WI38 (cell line): ENCODE measurements around the gene PLCL2.

Source experiments
- H3K4me3 ChIP-seq: 2 replicates; pipeline ENCODE4 v1.5.1; 2011; ENCODE audit warnings: low read depth, mild to moderate bottlenecking, control low read depth, low read length
- TF ChIP-seq, protein P1 (sequence below): IDR thresholded peaks from 2 replicates; pipeline ENCODE4 v1.5.1; 2012; ENCODE audit warnings: low read depth, mild to moderate bottlenecking, control low read depth, low read length

Gene PLCL2

DNA sequence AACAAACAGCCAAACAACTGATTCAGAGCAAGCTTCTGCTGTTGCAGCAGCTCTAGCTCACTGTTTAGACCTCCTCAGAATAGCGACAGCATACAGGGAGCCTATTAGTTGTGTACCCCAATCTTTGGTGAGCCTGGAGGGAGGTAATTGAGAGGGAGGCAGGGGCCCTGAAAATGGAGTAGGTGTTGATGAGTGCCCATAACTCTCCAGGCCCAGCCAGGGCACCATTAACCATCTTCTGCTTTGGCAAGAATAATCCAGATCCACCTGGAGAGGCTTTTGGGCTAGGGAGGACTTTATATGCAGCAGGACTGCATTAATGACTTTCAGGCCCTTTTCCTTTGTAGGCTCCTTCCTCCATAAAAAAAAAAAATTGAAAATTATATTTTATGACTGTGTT is 20.9 kb downstream of the PLCL2 start:
- TF ChIP-seq, protein P1, sequence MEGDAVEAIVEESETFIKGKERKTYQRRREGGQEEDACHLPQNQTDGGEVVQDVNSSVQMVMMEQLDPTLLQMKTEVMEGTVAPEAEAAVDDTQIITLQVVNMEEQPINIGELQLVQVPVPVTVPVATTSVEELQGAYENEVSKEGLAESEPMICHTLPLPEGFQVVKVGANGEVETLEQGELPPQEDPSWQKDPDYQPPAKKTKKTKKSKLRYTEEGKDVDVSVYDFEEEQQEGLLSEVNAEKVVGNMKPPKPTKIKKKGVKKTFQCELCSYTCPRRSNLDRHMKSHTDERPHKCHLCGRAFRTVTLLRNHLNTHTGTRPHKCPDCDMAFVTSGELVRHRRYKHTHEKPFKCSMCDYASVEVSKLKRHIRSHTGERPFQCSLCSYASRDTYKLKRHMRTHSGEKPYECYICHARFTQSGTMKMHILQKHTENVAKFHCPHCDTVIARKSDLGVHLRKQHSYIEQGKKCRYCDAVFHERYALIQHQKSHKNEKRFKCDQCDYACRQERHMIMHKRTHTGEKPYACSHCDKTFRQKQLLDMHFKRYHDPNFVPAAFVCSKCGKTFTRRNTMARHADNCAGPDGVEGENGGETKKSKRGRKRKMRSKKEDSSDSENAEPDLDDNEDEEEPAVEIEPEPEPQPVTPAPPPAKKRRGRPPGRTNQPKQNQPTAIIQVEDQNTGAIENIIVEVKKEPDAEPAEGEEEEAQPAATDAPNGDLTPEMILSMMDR: no peak
- no peak overlapping the region for H3K4me3 ChIP-seq

GRCh38 chr3:16906682-16907081 is 21.9 kb downstream of the PLCL2 start:
- H3K4me3 ChIP-seq: no peak overlapping the region
- TF ChIP-seq, protein P1: no peak

- no peak overlapping the region for H3K4me3 ChIP-seq
- TF ChIP-seq, protein P1: no peak
Measured at GRCh38 chr3:16907243-16907642, 22.5 kb downstream of the PLCL2 start.

DNA sequence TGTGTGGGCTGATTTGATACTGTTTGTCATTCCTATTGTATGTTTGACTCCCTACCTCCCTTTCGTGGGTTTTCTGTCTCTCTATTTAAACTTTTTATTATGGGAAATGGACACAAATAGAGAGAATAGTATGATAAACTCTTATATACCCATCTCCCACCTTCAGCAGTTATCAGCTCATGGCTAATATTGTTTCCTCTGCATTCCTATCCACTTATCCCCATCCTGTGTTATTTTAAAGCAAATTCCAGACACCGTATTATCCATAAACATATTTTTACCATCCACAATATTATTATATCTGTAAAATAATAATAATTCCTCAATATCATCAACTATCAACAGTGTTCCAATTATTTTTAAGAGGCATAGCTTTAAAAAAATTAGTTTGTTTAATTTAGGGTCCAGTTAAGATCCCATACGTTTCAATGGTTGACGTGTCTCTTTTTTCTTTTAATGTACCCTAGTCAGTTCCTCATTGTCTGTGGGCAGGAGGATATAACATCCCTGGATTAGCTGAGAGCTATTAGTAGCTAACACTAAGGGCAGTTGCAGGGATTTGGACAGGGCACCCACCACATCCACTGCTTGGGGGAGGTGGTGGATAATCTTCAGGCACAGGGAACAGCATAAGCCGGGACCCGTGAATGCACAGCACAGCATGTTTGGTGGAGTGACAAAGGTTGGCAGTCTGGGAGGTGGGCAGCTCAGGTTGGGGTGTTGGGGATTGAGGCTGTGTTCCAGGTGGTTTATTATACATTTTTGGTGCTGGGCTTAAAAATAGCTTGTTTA is 23.5 kb downstream of the PLCL2 start:
- TF ChIP-seq, protein P1: no peak
- H3K4me3 ChIP-seq: no peak overlapping the region

DNA sequence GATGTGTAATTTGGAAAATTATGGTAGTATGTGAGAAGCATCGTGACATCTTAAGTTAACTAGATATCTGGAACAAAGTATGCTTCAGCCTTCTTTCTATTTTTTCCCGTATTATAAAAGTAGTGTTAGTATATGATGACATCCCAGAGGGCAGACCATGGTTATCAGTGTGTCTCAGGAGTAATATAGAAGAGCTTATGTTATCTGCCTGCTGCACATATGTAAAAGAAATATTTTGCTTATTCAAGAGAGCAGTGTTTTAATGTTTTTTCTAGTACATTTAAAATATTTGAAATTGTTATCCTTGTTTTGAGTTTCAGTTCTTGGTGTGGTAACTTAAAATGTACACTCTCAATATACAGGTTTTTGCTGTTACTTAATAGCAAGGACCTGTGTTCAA is 24.1 kb downstream of the PLCL2 start:
- H3K4me3 ChIP-seq: no peak overlapping the region
- TF ChIP-seq, protein P1: no peak

DNA sequence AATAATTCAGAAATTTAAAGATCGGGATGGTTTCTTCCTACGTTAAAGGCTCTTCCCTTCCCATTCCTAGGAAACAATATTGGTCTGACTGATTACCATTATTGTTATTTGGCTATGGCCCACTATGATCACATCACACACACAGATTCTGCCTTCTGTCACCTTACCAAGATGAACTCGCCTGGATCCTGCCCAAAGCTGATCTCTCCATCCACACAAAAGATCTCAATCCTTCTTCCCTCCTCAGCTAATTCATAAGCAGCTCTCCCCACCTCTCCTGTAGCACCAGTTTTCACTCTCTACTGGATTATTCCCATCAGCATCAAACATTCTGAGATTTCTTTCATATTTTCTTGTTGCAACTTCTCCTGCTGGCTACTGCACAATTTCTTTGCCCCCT is 25.0 kb downstream of the PLCL2 start:
- TF ChIP-seq, protein P1: no peak
- H3K4me3 ChIP-seq: no peak overlapping the region

- no peak overlapping the region for H3K4me3 ChIP-seq
- TF ChIP-seq, protein P1: no peak
Measured at GRCh38 chr3:16910207-16910606, 25.5 kb downstream of the PLCL2 start.
